ENCODE results near the gene CLDND2.

The CLDND2 gene

DNA sequence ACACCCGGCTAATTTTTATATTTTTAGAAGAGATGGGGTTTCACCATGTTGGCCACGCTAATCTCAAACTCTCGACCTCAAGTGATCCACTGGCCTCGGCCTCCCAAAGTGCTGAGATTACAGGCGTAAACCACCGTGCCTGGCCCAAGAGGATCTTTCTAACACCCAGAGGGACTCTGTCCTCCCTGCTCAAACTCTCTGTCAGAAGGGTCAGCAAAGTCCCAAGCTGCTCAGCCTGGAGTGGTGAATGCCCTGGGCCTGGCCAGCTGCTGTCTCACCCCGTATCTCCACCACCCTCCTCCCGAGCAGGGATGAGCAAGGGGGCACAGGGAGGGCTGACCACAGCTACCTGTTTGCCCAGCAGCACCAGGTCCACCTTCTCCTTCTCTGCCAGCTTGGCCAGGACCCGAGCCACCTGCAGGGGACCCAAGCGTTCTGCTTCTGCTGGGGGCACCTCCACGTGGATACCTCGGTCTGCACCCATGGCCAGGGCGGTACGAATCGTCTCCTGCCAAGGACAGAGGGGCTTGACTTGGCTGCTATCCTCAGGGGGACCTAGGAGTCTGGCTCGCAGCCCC is 15.9 kb downstream of the CLDND2 start:
- H3K36me3 ChIP-seq (ENCODE audit: insufficient read depth, insufficient read length, low read length), result peaks cover 15% of the 10 kb centered on the region
- TF ChIP-seq YY1 (IDR thresholded peaks at IDR 0.05; ENCODE audit: insufficient read depth, insufficient read length) (no peak), SUZ12 (IDR thresholded peaks at IDR 0.05; ENCODE audit: extremely low read depth, insufficient read depth, insufficient read length) (no peak), ZNF274 (IDR thresholded peaks at IDR 0.05; ENCODE audit: low read depth, low read length) (no peak)

DNA sequence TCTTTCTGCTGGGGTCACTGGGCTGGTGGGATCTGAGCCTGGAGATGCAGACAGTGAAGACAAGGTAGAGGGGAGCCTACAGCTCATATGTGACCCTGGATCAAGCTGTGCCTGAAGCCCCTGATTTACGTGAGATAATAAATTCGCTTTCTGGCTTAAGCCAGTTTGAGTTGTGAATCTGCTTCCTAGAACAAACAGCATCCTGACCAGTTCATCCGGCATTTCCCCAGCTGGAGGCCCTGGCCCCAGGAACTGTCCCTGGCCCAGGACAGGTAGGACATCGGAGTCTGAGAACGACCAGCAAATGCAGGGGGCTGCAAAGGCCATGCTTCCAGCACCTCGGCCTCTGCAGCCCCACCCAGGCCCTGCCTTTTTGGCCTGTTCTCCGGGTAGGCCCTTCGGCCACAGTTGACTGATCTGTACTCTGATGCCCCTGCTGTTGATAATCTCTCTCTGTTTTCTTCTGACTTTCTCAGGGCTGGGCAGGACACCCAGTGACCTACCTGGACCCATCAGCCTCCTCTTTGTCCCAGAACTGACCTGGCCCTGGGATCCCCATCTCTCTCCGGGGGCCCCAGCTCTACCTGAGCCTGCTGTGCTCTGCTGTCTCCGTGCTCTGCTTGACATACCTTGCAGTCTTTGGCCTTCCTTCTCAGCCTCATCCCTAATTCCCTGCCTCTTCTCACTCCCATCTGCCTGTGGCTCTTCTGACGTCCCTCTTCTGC is 17.4 kb downstream of the CLDND2 start:
- Histone ChIP-seq H3K36me3 (ENCODE audit: insufficient read depth, insufficient read length, low read length) (peaks cover 26% of the 10 kb centered on the region), H3K4me1 (ENCODE audit: insufficient read depth, insufficient read length) (peaks cover 5% of the 10 kb centered on the region), H3K27me3 (ENCODE audit: insufficient read depth, insufficient read length) (no peaks in the 10 kb centered on the region), H3K4me3 (ENCODE audit: insufficient read length, low read depth) (no peak overlapping the region), H3K9me3 (ENCODE audit: insufficient read depth, low read length) (no peaks in the 10 kb centered on the region), H3K9ac (ENCODE audit: insufficient read length, low read depth) (no peak overlapping the region)
- TF ChIP-seq SUZ12 (IDR thresholded peaks at IDR 0.05; ENCODE audit: extremely low read depth, insufficient read depth, insufficient read length), result no peak
- no peak for TF ChIP-seq ZNF274 (IDR thresholded peaks at IDR 0.05; ENCODE audit: low read depth, low read length)
- TF ChIP-seq YY1 (IDR thresholded peaks at IDR 0.05; ENCODE audit: insufficient read depth, insufficient read length), result no peak
- no peak for DNase-seq (ENCODE audit: low read depth, low spot score)

More for the DNA sequence above, 15.9 kb downstream of the CLDND2 start:
- no peak for DNase-seq (ENCODE audit: low read depth, low spot score)
- Histone ChIP-seq H3K4me3 (ENCODE audit: insufficient read length, low read depth) (no peak overlapping the region), H3K27me3 (ENCODE audit: insufficient read depth, insufficient read length) (no peaks in the 10 kb centered on the region), H3K9ac (ENCODE audit: insufficient read length, low read depth) (no peak overlapping the region), H3K9me3 (ENCODE audit: insufficient read depth, low read length) (no peaks in the 10 kb centered on the region), H3K4me1 (ENCODE audit: insufficient read depth, insufficient read length) (peaks cover 5% of the 10 kb centered on the region)

DNA sequence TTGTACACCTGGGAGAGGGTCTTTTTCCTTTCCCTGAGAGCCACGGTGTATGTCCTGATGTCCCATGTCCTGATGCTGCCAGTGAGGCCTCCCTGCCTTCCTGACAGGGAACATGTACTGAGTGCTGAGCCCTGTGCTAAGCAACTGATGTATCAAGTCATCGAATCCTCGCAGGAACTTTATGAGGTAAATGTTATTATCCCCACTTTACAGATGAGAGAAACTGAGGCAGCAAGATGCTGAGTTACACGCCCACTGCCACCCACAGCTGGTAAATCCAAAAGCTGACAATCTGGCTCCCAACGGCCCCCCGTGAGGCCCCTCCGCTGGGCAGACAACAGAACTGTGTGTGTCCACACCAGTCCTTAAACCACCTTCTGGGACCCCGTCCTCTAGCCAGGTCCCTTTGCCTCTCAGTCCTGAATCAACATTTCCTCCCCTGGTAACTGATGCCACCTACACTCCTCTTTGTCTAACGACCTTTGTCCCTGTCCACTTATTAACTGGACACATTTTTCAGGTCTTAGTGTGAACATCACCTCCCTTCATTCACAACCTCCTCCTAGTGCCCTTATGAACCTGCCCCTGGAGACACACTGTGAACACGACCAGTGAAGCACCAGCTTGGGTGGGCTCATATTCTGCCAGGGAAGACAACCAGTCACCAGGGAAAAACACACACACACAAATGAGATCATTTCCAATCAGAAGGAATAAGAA is 21.4 kb downstream of the CLDND2 start:
- Histone ChIP-seq H3K27me3 (ENCODE audit: insufficient read depth, insufficient read length) (no peaks in the 10 kb centered on the region), H3K9me3 (ENCODE audit: insufficient read depth, low read length) (no peaks in the 10 kb centered on the region), H3K4me3 (ENCODE audit: insufficient read length, low read depth) (no peak overlapping the region), H3K9ac (ENCODE audit: insufficient read length, low read depth) (no peak overlapping the region), H3K36me3 (ENCODE audit: insufficient read depth, insufficient read length, low read length) (peaks cover 32% of the 10 kb centered on the region), H3K4me1 (ENCODE audit: insufficient read depth, insufficient read length) (peaks cover 5% of the 10 kb centered on the region)
- no peak for DNase-seq (ENCODE audit: low read depth, low spot score)
- no peak for TF ChIP-seq ZNF274 (IDR thresholded peaks at IDR 0.05; ENCODE audit: low read depth, low read length)
- no peak for TF ChIP-seq SUZ12 (IDR thresholded peaks at IDR 0.05; ENCODE audit: extremely low read depth, insufficient read depth, insufficient read length)
- TF ChIP-seq YY1 (IDR thresholded peaks at IDR 0.05; ENCODE audit: insufficient read depth, insufficient read length), result no peak

DNA sequence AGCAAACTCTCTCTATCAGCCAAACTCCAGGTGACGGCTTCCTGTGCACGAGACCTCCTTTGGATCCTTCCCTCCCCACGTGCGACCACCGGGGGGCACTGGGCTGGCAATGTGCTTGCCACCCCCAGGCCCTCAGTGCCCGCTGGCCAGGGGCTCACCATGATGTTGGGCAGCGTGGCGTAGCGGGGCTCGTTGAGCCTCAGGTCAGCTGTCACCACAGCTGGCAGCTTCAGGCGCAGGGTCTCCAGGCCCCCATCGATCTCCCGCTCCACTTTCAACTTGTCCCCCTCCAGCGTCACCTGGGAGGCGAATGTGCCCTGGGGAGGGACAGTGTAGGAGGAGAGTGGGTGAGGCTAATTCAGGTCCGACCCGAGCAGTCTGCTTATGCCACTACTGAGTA is 22.1 kb downstream of the CLDND2 start:
- TF ChIP-seq ZNF274 (IDR thresholded peaks at IDR 0.05; ENCODE audit: low read depth, low read length) (no peak), SUZ12 (IDR thresholded peaks at IDR 0.05; ENCODE audit: extremely low read depth, insufficient read depth, insufficient read length) (no peak)
- H3K4me3 ChIP-seq (ENCODE audit: insufficient read length, low read depth), result no peak overlapping the region
- peaks cover 8% of the 10 kb centered on the region for H3K4me1 ChIP-seq (ENCODE audit: insufficient read depth, insufficient read length)
- peaks cover 29% of the 10 kb centered on the region for H3K36me3 ChIP-seq (ENCODE audit: insufficient read depth, insufficient read length, low read length)
- H3K9ac ChIP-seq (ENCODE audit: insufficient read length, low read depth), result no peak overlapping the region
- H3K9me3 ChIP-seq (ENCODE audit: insufficient read depth, low read length), result no peaks in the 10 kb centered on the region
- H3K27me3 ChIP-seq (ENCODE audit: insufficient read depth, insufficient read length), result no peaks in the 10 kb centered on the region
- no peak for DNase-seq (ENCODE audit: low read depth, low spot score)

DNA sequence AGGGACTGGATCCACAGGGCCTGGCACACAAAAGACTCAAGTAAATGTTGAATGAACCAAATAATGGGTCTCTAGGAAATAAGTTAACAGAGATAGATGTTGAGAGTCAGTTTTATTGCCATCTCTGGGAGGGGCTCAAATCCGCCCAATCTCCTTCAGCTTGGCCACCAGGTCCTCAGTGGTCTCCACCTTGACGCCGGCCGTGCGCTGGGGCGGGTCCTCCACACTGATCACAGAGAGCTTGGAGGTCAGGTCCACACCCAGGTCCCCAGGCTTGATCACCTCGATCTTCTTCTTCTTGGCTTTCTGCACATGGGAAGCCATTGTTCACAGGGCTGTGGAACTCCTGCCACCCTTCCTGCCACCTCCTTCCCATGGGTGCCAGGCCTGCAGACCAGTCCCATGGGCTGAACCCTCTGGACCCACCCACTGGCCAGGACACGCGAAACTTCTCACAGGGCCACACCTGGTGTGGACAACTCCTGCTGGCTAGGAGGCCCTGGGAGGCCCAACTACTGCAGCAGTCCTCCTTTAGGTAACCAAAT is 23.7 kb downstream of the CLDND2 start:
- TF ChIP-seq SUZ12 (IDR thresholded peaks at IDR 0.05; ENCODE audit: extremely low read depth, insufficient read depth, insufficient read length) (no peak), ZNF274 (IDR thresholded peaks at IDR 0.05; ENCODE audit: low read depth, low read length) (no peak), YY1 (IDR thresholded peaks at IDR 0.05; ENCODE audit: insufficient read depth, insufficient read length) (no peak)
- H3K9ac ChIP-seq (ENCODE audit: insufficient read length, low read depth), result no peak overlapping the region
- H3K36me3 ChIP-seq (ENCODE audit: insufficient read depth, insufficient read length, low read length), result peaks cover 20% of the 10 kb centered on the region

DNA sequence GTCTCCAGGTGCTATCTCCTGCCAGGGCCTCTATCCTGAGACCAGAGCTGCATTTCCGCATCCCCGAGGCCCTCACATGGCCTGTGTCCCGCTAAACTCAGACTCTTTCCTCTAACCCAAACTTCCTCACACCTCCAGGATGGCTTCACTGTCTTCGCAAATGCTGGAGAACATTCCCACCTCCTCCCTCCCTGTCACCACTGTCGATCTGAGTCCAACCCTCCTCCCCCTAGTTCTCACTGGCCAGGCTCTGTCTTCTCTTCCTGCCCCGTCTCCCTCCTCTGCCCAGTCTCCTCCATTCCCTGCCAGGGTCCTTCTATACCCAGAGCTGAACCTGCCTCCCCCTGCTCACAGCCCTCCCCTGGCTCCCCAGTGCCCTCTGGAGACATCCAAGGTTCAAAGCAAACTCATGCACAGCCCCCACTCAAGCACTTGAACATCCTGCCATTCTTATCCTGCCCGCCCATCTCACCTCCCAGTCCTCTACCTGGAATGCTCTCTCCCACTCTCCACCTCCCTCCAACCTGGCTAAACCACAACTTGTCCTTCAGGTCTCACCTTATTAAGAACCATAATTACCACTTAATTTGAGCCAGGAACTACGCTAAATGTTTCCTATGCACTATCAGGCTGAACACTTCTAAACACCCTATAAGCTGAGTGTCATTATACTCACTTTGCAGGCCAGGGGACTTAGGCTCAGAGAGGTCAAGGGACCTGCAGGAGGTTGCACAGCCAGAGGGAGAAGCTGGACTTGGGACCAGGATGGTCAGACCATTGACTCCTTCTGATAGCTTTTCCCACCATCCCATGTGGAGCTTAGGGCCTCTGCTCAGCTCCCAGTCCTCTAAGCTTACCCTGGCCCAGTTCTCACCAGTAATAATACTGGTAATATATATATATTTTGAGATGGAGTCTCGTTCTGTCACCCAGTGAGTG is 25.9 kb downstream of the CLDND2 start:
- H3K36me3 ChIP-seq (ENCODE audit: insufficient read depth, insufficient read length, low read length), result peaks cover 20% of the 10 kb centered on the region
- DNase-seq (ENCODE audit: low read depth, low spot score), result no peak
- no peak overlapping the region for H3K4me3 ChIP-seq (ENCODE audit: insufficient read length, low read depth)
- H3K9ac ChIP-seq (ENCODE audit: insufficient read length, low read depth), result no peak overlapping the region
- H3K27me3 ChIP-seq (ENCODE audit: insufficient read depth, insufficient read length), result peaks cover 5% of the 10 kb centered on the region
- no peak for TF ChIP-seq SUZ12 (IDR thresholded peaks at IDR 0.05; ENCODE audit: extremely low read depth, insufficient read depth, insufficient read length)
- TF ChIP-seq ZNF274 (IDR thresholded peaks at IDR 0.05; ENCODE audit: low read depth, low read length), result no peak
- no peak for TF ChIP-seq YY1 (IDR thresholded peaks at IDR 0.05; ENCODE audit: insufficient read depth, insufficient read length)
- peaks cover 10% of the 10 kb centered on the region for H3K4me1 ChIP-seq (ENCODE audit: insufficient read depth, insufficient read length)
- no peaks in the 10 kb centered on the region for H3K9me3 ChIP-seq (ENCODE audit: insufficient read depth, low read length)

More for the DNA sequence above, 23.7 kb downstream of the CLDND2 start:
- H3K27me3 ChIP-seq (ENCODE audit: insufficient read depth, insufficient read length), result peaks cover 5% of the 10 kb centered on the region
- H3K4me1 ChIP-seq (ENCODE audit: insufficient read depth, insufficient read length), result peaks cover 10% of the 10 kb centered on the region
- DNase-seq (ENCODE audit: low read depth, low spot score), result no peak
- no peaks in the 10 kb centered on the region for H3K9me3 ChIP-seq (ENCODE audit: insufficient read depth, low read length)
- H3K4me3 ChIP-seq (ENCODE audit: insufficient read length, low read depth), result no peak overlapping the region
